ACC112 (cell line): ENCODE results near the gene PSAP.

Experiments
- H2AFZ ChIP-seq: fragments of 200-600 bp; sonication (generic); one replicate; pipeline ENCODE4 v1.6.0; 2017; ENCODE audit warnings: antibody characterized with exemption, low read length; ENCODE audit not compliant: unreplicated experiment
- H3K27ac ChIP-seq: fragments of 200-600 bp; sonication (generic); 2 replicates; pipeline ENCODE4 v1.5.1; 2014; ENCODE audit warnings: low read depth, mild to moderate bottlenecking, antibody characterized with exemption, low read length, moderate library complexity
- H3K27me3 ChIP-seq: fragments of 200-600 bp; sonication (generic); 2 replicates; pipeline ENCODE4 v1.6.1; 2014; ENCODE audit warnings: mild to moderate bottlenecking, antibody characterized with exemption, low read length, moderate library complexity, mixed read lengths; ENCODE audit not compliant: insufficient read depth
- H3K36me3 ChIP-seq: fragments of 200-600 bp; sonication (generic); 2 replicates; pipeline ENCODE4 v1.6.1; 2016; ENCODE audit warnings: mild to moderate bottlenecking, antibody characterized with exemption, low read length, moderate library complexity, mixed read lengths; ENCODE audit not compliant: insufficient read depth
- H3K4me1 ChIP-seq: fragments of 200-600 bp; sonication (generic); one replicate; pipeline ENCODE4 v1.6.1; 2016; ENCODE audit warnings: low read length, mixed read lengths; ENCODE audit not compliant: insufficient read depth, unreplicated experiment, control insufficient read depth
- H3K4me3 ChIP-seq: fragments of 200-600 bp; sonication (generic); 2 replicates; pipeline ENCODE4 v1.5.1; 2014; ENCODE audit warnings: mild to moderate bottlenecking, low read depth, low read length
- H3K79me2 ChIP-seq: fragments of 200-600 bp; sonication (generic); one replicate; pipeline ENCODE4 v1.6.0; 2016; ENCODE audit warnings: low read length; ENCODE audit not compliant: control insufficient read depth, unreplicated experiment, insufficient read depth

PSAP gene

DNA sequence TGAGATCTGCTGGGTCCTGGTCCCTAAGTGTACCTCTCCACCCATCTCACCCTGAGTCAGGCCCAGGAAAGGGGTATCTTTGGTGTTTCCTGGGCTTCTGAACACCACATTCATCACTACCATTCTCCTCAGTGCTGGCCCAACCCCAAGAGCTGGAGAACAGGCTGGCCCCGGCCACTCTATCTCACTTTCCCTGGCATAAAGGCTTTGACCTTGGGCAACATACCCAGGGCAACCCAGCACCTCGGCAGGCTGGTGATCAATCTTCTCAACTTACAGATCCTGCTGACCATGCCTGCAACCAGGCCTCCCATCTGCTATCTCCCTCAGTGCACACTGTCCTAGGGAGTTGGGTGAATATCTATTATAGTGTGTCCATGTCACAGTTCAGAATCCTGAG is 79.8 kb downstream of the PSAP start:
- no peaks in the 10 kb centered on the region for H3K79me2 ChIP-seq
- H3K36me3 ChIP-seq, result no peaks in the 10 kb centered on the region
- no peak overlapping the region for H2AFZ ChIP-seq
- H3K27ac ChIP-seq, result no peak overlapping the region
- H3K4me3 ChIP-seq, result no peak overlapping the region
- no peaks in the 10 kb centered on the region for H3K27me3 ChIP-seq
- peaks cover 68% of the 10 kb centered on the region for H3K4me1 ChIP-seq

DNA sequence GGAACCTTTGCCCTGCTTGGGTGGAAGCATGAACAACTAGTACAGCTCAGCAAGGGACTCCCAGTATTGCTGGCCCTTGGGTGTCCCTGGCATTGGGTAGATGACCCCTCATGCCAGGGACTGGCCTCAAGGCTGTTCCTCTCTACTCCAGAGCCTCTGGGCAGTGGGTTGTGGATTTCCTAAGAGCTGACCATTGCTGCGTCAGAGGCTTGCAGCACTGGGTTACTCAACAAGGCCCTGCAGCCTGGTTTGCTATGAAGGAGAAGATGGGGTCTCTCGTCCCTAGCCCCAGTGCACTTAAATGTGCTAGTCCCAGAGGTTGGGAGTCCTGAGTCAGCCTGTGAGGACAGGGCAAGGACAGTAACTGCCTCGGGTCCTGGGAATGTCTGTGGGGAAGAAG is 80.3 kb downstream of the PSAP start:
- no peak overlapping the region for H2AFZ ChIP-seq
- no peaks in the 10 kb centered on the region for H3K27me3 ChIP-seq
- H3K4me3 ChIP-seq, result no peak overlapping the region
- no peaks in the 10 kb centered on the region for H3K36me3 ChIP-seq
- H3K27ac ChIP-seq, result peak overlapping the region; percentile 96
- peaks cover 72% of the 10 kb centered on the region for H3K4me1 ChIP-seq
- no peaks in the 10 kb centered on the region for H3K79me2 ChIP-seq

DNA sequence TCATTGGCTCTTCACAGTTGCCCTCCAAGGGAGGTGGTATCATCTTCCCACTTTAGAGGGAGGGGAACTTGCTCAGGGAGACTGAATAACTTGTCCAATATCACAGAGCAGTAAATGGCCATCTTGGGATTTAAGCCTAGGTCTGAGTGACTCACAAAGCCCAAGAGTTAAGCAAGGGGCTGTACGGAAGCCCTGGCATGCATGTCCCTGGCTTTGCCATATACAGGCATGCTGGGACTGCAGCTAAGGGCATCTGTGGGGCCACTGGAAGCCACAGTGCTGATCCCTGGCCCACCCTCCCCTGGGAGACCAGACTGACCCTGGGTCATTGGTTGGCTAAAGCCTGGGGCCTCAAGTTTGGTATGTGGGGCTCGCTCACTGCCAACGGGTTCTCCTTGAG is 80.8 kb downstream of the PSAP start:
- no peaks in the 10 kb centered on the region for H3K79me2 ChIP-seq
- H3K4me3 ChIP-seq, result no peak overlapping the region
- no peaks in the 10 kb centered on the region for H3K27me3 ChIP-seq
- H2AFZ ChIP-seq, result no peak overlapping the region
- H3K36me3 ChIP-seq, result no peaks in the 10 kb centered on the region
- H3K4me1 ChIP-seq, result peaks cover 78% of the 10 kb centered on the region
- H3K27ac ChIP-seq, result peak overlapping the region; percentile 96

GRCh38 chr10:71769279-71769823 is 81.7 kb downstream of the PSAP start:
- Histone ChIP-seq H3K79me2 (no peaks in the 10 kb centered on the region), H3K4me3 (peak overlapping the region; percentile 52), H3K27ac (peak overlapping the region; percentile 96)

GRCh38 chr10:71767420-71768035 is 83.5 kb downstream of the PSAP start:
- peak overlapping the region; percentile 31; the same call in 1 of the 2 replicates for H3K4me3 ChIP-seq
- H2AFZ ChIP-seq, result no peak overlapping the region
- H3K27me3 ChIP-seq, result no peaks in the 10 kb centered on the region
- H3K4me1 ChIP-seq, result peaks cover 72% of the 10 kb centered on the region
- no peaks in the 10 kb centered on the region for H3K36me3 ChIP-seq
- no peaks in the 10 kb centered on the region for H3K79me2 ChIP-seq
- H3K27ac ChIP-seq, result peak overlapping the region; percentile 96

More at GRCh38 chr10:71769279-71769823, 81.7 kb downstream of the PSAP start:
- Histone ChIP-seq H3K4me1 (peaks cover 78% of the 10 kb centered on the region), H2AFZ (peak overlapping the region; percentile 35), H3K27me3 (no peaks in the 10 kb centered on the region), H3K36me3 (no peaks in the 10 kb centered on the region)

- H3K79me2 ChIP-seq, result no peaks in the 10 kb centered on the region
- H2AFZ ChIP-seq, result no peak overlapping the region
- H3K4me3 ChIP-seq, result peak overlapping the region; percentile 31; the same call in 1 of the 2 replicates
- H3K27me3 ChIP-seq, result no peaks in the 10 kb centered on the region
- H3K4me1 ChIP-seq, result peaks cover 65% of the 10 kb centered on the region
- peak overlapping the region; percentile 96 for H3K27ac ChIP-seq
- no peaks in the 10 kb centered on the region for H3K36me3 ChIP-seq
These were observed 84.2 kb downstream of the PSAP start for GRCh38 chr10:71766717-71767419.
